PC-9 (cell line): ENCODE measurements around the gene ATRNL1. TPM values are rescaled to one million over a fixed set of nuclear protein-coding genes. Genes with fewer than 3 reads are reported as not detected.

Experiments used
- BruUV-seq: library from RNA; stranded (reverse); fragments of 400-500 nt; replicated peaks from 2 replicates; lab custom pipeline; 2021; lab: Mats Ljungman, UMichigan
- CTCF ChIA-PET: fragments of 300-600 bp; sonication (Branson Sonifier 250); formaldehyde crosslinking; loops from one replicate; lab custom pipeline; 2022; ENCODE audit warnings: antibody characterized with exemption; lab: Charles Lee
- POLR2A ChIA-PET: fragments of 300-600 bp; sonication (Branson Sonifier 250); formaldehyde crosslinking; loops from one replicate; lab custom pipeline; 2022; ENCODE audit warnings: antibody characterized with exemption; ENCODE audit not compliant: unreplicated experiment; lab: Charles Lee
- DNase-seq, 2 experiments: peaks; one replicate each; pipeline versions ENCODE4 v3.0.0 to v3.0.0-alpha.2; 2015 to 2022; ENCODE audit warnings: mixed read lengths in 1 of 2
- H2AFZ ChIP-seq: fragments of 200-600 bp; sonication (generic); 2 replicates; pipeline ENCODE4 v1.8.1; 2017; ENCODE audit warnings: antibody characterized with exemption
- H3F3A ChIP-seq: fragments of 200-600 bp; sonication (generic); 2 replicates; pipeline ENCODE4 v1.8.1; 2017; ENCODE audit warnings: antibody characterized with exemption, mild to moderate bottlenecking, low read depth; ENCODE audit not compliant: insufficient read depth
- H3K27ac ChIP-seq: fragments of 200-600 bp; sonication (generic); 2 replicates; pipeline ENCODE4 v1.6.1; 2016; ENCODE audit warnings: mixed run types
- H3K27me3 ChIP-seq: fragments of 200-600 bp; sonication (generic); 2 replicates; pipeline ENCODE4 v1.6.1; 2016; ENCODE audit warnings: low read depth, mixed run types; ENCODE audit not compliant: insufficient read depth
- H3K36me3 ChIP-seq: fragments of 200-600 bp; sonication (generic); 2 replicates; pipeline ENCODE4 v1.6.1; 2016; ENCODE audit warnings: low read depth, mixed run types
- H3K4me1 ChIP-seq: fragments of 200-600 bp; sonication (generic); replicated peaks from 2 replicates; pipeline ENCODE4 v1.6.1; 2016; ENCODE audit warnings: mixed run types; ENCODE audit not compliant: insufficient read depth
- H3K4me2 ChIP-seq: fragments of 200-600 bp; sonication (generic); 2 replicates; pipeline ENCODE4 v1.6.1; 2017; ENCODE audit warnings: mixed run types
- H3K4me3 ChIP-seq: fragments of 200-600 bp; sonication (generic); 2 replicates; pipeline ENCODE4 v1.6.1; 2016; ENCODE audit warnings: mixed run types
- H3K79me2 ChIP-seq: fragments of 200-600 bp; sonication (generic); 2 replicates; pipeline ENCODE4 v1.6.1; 2017; ENCODE audit warnings: low read depth, mixed run types
- H3K9me2 ChIP-seq: fragments of 200-600 bp; sonication (generic); 2 replicates; pipeline ENCODE4 v1.8.1; 2017; ENCODE audit warnings: mild to moderate bottlenecking; ENCODE audit not compliant: insufficient read depth
- H3K9me3 ChIP-seq: fragments of 200-600 bp; sonication (generic); 2 replicates; pipeline ENCODE4 v1.8.1; 2016; ENCODE audit warnings: low read depth; ENCODE audit not compliant: insufficient read depth
- H4K20me1 ChIP-seq: fragments of 200-600 bp; sonication (generic); 2 replicates; pipeline ENCODE4 v1.8.1; 2017; ENCODE audit not compliant: insufficient read depth
- CTCF ChIP-seq: fragments of 200-600 bp; sonication (generic); conservative IDR thresholded peaks from 2 replicates; pipeline ENCODE4 v1.6.1; 2017; ENCODE audit warnings: mixed run types, antibody characterized with exemption, mild to moderate bottlenecking, moderate library complexity
- EZH2 ChIP-seq: fragments of 200-600 bp; sonication (generic); IDR thresholded peaks from 2 replicates; pipeline ENCODE4 v1.8.0; 2017; ENCODE audit warnings: antibody characterized with exemption, low read depth
- intact Hi-C: fragments of 100-400 bp; cut with micrococcal nuclease; formaldehyde crosslinking; loops from one replicate; pipeline ENCODE4 v1.10.0; 2022; ENCODE audit not compliant: unreplicated experiment
- total RNA-seq: library from RNA; stranded (reverse); gene quantifications from 2 replicates; pipeline ENCODE4 v1.2.3, GENCODE V29; 2021

ATRNL1 gene
- total RNA-seq, 1 experiment from 2014 or later, result not detected

GRCh38 chr10:115091161-115091560, 2.0 kb upstream of the ATRNL1 start:
- no TSS peak for BruUV-seq
- DNase-seq, result no peak
- no peak for TF ChIP-seq CTCF
- no peak for TF ChIP-seq EZH2

GRCh38 chr10:115092258-115092554, 959 bp upstream of the ATRNL1 start:
- TF ChIP-seq EZH2 (no peak), CTCF (no peak)
- Histone ChIP-seq H3K27me3 (no peaks in the 10 kb centered on the region), H2AFZ (no peak overlapping the region), H3K4me2 (no peak overlapping the region), H3K4me1 (no peaks in the 10 kb centered on the region), H3K27ac (no peak overlapping the region), H3K4me3 (no peak overlapping the region), H3K36me3 (no peaks in the 10 kb centered on the region), H3K79me2 (no peaks in the 10 kb centered on the region), H3F3A (no peaks in the 10 kb centered on the region), H4K20me1 (no peaks in the 10 kb centered on the region), H3K9me3 (no peaks in the 10 kb centered on the region), H3K9me2 (no peaks in the 10 kb centered on the region)
- intact Hi-C loops, result no loop called here
- ChIA-PET POLR2A (no interaction called here), CTCF (no interaction called here)
- no TSS peak for BruUV-seq
- DNase-seq, result no peak

More at GRCh38 chr10:115091161-115091560, 2.0 kb upstream of the ATRNL1 start:
- Histone ChIP-seq H2AFZ (no peak overlapping the region), H4K20me1 (no peaks in the 10 kb centered on the region), H3K27ac (no peak overlapping the region), H3K36me3 (no peaks in the 10 kb centered on the region), H3K4me3 (no peak overlapping the region), H3K4me1 (no peaks in the 10 kb centered on the region), H3K9me2 (no peaks in the 10 kb centered on the region), H3K79me2 (no peaks in the 10 kb centered on the region), H3K9me3 (no peaks in the 10 kb centered on the region), H3K4me2 (no peak overlapping the region), H3F3A (no peaks in the 10 kb centered on the region), H3K27me3 (no peaks in the 10 kb centered on the region)
- POLR2A ChIA-PET, result no interaction called here
- CTCF ChIA-PET, result no interaction called here
- intact Hi-C loops, result no loop called here

GRCh38 chr10:115092555-115093285, 445 bp upstream of the ATRNL1 start:
- no peak for TF ChIP-seq EZH2
- no peak for TF ChIP-seq CTCF
- Histone ChIP-seq H3K27ac (no peak overlapping the region), H3K79me2 (no peaks in the 10 kb centered on the region), H3K27me3 (no peaks in the 10 kb centered on the region), H4K20me1 (no peaks in the 10 kb centered on the region), H3K4me2 (peak overlapping the region; percentile 56; the same call in 1 of the 2 replicates), H3K9me2 (no peaks in the 10 kb centered on the region), H3K4me1 (no peaks in the 10 kb centered on the region), H3K4me3 (no peak overlapping the region; the same call in 1 of the 2 replicates), H2AFZ (no peak overlapping the region), H3K36me3 (no peaks in the 10 kb centered on the region), H3F3A (no peaks in the 10 kb centered on the region), H3K9me3 (no peaks in the 10 kb centered on the region)
- CTCF ChIA-PET, result no interaction called here
- POLR2A ChIA-PET, result no interaction called here
- no TSS peak for BruUV-seq
- intact Hi-C loops, result no loop called here
- DNase-seq, result no peak
